ENCODE results near the gene CRYGS.
"Not testable (repeated sequence)": the region's sequence is repeated elsewhere in the genome, so short reads cannot be mapped to it uniquely, and the experiment has no call there.

The CRYGS gene

GRCh38 chr3:186552408-186553031 lies 8.3 kb upstream of the CRYGS start:
- Histone ChIP-seq H3K36me3 (ENCODE audit: control insufficient read depth, insufficient read depth, low read length) (peaks cover 80% of the 10 kb centered on the region), H3K4me3 (ENCODE audit: extremely low read depth, insufficient read depth, low read length, poor library complexity, severe bottlenecking) (no peak overlapping the region), H3K27ac (ENCODE audit: low read depth, low read length, severe bottlenecking) (no peak overlapping the region), H3K4me1 (ENCODE audit: control insufficient read depth, insufficient read depth, low read length, poor library complexity, severe bottlenecking) (no peaks in the 10 kb centered on the region), H3K9me3 (ENCODE audit: control insufficient read depth, low read length) (no peaks in the 10 kb centered on the region)
- 89 to 91% methylated on average over 4 to 5 of the region's 5 CpGs for WGBS, 2 experiments (ENCODE audit: insufficient coverage in 2 of 2)

GRCh38 chr3:186551387-186551786 lies 7.2 kb upstream of the CRYGS start:
- Histone ChIP-seq H3K36me3 (ENCODE audit: control insufficient read depth, insufficient read depth, low read length) (peaks cover 74% of the 10 kb centered on the region), H3K27ac (ENCODE audit: low read depth, low read length, severe bottlenecking) (no peak overlapping the region), H3K4me3 (ENCODE audit: extremely low read depth, insufficient read depth, low read length, poor library complexity, severe bottlenecking) (no peak overlapping the region), H3K9me3 (ENCODE audit: control insufficient read depth, low read length) (no peaks in the 10 kb centered on the region), H3K4me1 (ENCODE audit: control insufficient read depth, insufficient read depth, low read length, poor library complexity, severe bottlenecking) (no peaks in the 10 kb centered on the region)
- 98 to 100% methylated on average over 5 of the region's 6 CpGs for WGBS, 2 experiments (ENCODE audit: insufficient coverage in 2 of 2)

- H3K4me3 ChIP-seq (ENCODE audit: extremely low read depth, insufficient read depth, low read length, poor library complexity, severe bottlenecking): no peak overlapping the region
- WGBS, 2 experiments (ENCODE audit: insufficient coverage in 2 of 2): 100% methylated on average over 1 of the region's 3 CpGs
- H3K36me3 ChIP-seq (ENCODE audit: control insufficient read depth, insufficient read depth, low read length): peaks cover 58% of the 10 kb centered on the region
- H3K9me3 ChIP-seq (ENCODE audit: control insufficient read depth, low read length): no peaks in the 10 kb centered on the region
- H3K4me1 ChIP-seq (ENCODE audit: control insufficient read depth, insufficient read depth, low read length, poor library complexity, severe bottlenecking): no peaks in the 10 kb centered on the region
- H3K27ac ChIP-seq (ENCODE audit: low read depth, low read length, severe bottlenecking): no peak overlapping the region
Observed at GRCh38 chr3:186549497-186549896, 5.3 kb upstream of the CRYGS start.

- Histone ChIP-seq H3K27ac (ENCODE audit: low read depth, low read length, severe bottlenecking) (no peak overlapping the region), H3K9me3 (ENCODE audit: control insufficient read depth, low read length) (no peaks in the 10 kb centered on the region), H3K36me3 (ENCODE audit: control insufficient read depth, insufficient read depth, low read length) (no peaks in the 10 kb centered on the region), H3K4me3 (ENCODE audit: extremely low read depth, insufficient read depth, low read length, poor library complexity, severe bottlenecking) (no peak overlapping the region), H3K4me1 (ENCODE audit: control insufficient read depth, insufficient read depth, low read length, poor library complexity, severe bottlenecking) (peaks cover 12% of the 10 kb centered on the region)
- WGBS, 2 experiments (ENCODE audit: insufficient coverage in 2 of 2): 19 to 31% methylated on average over 1 of the region's 2 CpGs
Observed at GRCh38 chr3:186540835-186541226, 3.3 kb downstream of the CRYGS start.

GRCh38 chr3:186540221-186540834 lies 3.9 kb downstream of the CRYGS start:
- H3K4me3 ChIP-seq (ENCODE audit: extremely low read depth, insufficient read depth, low read length, poor library complexity, severe bottlenecking): no peak overlapping the region
- 15 to 18% methylated on average over 7 to 8 of the region's 8 CpGs for WGBS, 2 experiments (ENCODE audit: insufficient coverage in 2 of 2)
- no peak overlapping the region for H3K27ac ChIP-seq (ENCODE audit: low read depth, low read length, severe bottlenecking)

GRCh38 chr3:186538779-186539178 lies 5.4 kb downstream of the CRYGS start:
- no peaks in the 10 kb centered on the region for H3K9me3 ChIP-seq (ENCODE audit: control insufficient read depth, low read length)
- WGBS, 2 experiments (ENCODE audit: insufficient coverage in 2 of 2): 90 to 100% methylated on average over 2 of the region's 3 CpGs
- H3K27ac ChIP-seq (ENCODE audit: low read depth, low read length, severe bottlenecking): no peak overlapping the region
- H3K36me3 ChIP-seq (ENCODE audit: control insufficient read depth, insufficient read depth, low read length): no peaks in the 10 kb centered on the region
- H3K4me3 ChIP-seq (ENCODE audit: extremely low read depth, insufficient read depth, low read length, poor library complexity, severe bottlenecking): no peak overlapping the region
- peaks cover 15% of the 10 kb centered on the region for H3K4me1 ChIP-seq (ENCODE audit: control insufficient read depth, insufficient read depth, low read length, poor library complexity, severe bottlenecking)

More at GRCh38 chr3:186540221-186540834, 3.9 kb downstream of the CRYGS start:
- Histone ChIP-seq H3K4me1 (ENCODE audit: control insufficient read depth, insufficient read depth, low read length, poor library complexity, severe bottlenecking) (peaks cover 15% of the 10 kb centered on the region), H3K9me3 (ENCODE audit: control insufficient read depth, low read length) (no peaks in the 10 kb centered on the region), H3K36me3 (ENCODE audit: control insufficient read depth, insufficient read depth, low read length) (no peaks in the 10 kb centered on the region)

- no peak overlapping the region for H3K4me3 ChIP-seq (ENCODE audit: extremely low read depth, insufficient read depth, low read length, poor library complexity, severe bottlenecking)
- H3K36me3 ChIP-seq (ENCODE audit: control insufficient read depth, insufficient read depth, low read length): no peaks in the 10 kb centered on the region
- peaks cover 15% of the 10 kb centered on the region for H3K4me1 ChIP-seq (ENCODE audit: control insufficient read depth, insufficient read depth, low read length, poor library complexity, severe bottlenecking)
- H3K9me3 ChIP-seq (ENCODE audit: control insufficient read depth, low read length): no peaks in the 10 kb centered on the region
- H3K27ac ChIP-seq (ENCODE audit: low read depth, low read length, severe bottlenecking): no peak overlapping the region
Observed at GRCh38 chr3:186536883-186537844, 7.0 kb downstream of the CRYGS start.

GRCh38 chr3:186534113-186534669 lies 10.0 kb downstream of the CRYGS start:
- Histone ChIP-seq H3K4me1 (ENCODE audit: control insufficient read depth, insufficient read depth, low read length, poor library complexity, severe bottlenecking) (peaks cover 6% of the 10 kb centered on the region), H3K36me3 (ENCODE audit: control insufficient read depth, insufficient read depth, low read length) (no peaks in the 10 kb centered on the region), H3K27ac (ENCODE audit: low read depth, low read length, severe bottlenecking) (no peak overlapping the region), H3K4me3 (ENCODE audit: extremely low read depth, insufficient read depth, low read length, poor library complexity, severe bottlenecking) (no peak overlapping the region), H3K9me3 (ENCODE audit: control insufficient read depth, low read length) (no peaks in the 10 kb centered on the region)
- WGBS, 2 experiments (ENCODE audit: insufficient coverage in 2 of 2): 92 to 97% methylated on average over 4 to 5 of the region's 6 CpGs

GRCh38 chr3:186532598-186533072 lies 11.5 kb downstream of the CRYGS start:
- no peaks in the 10 kb centered on the region for H3K36me3 ChIP-seq (ENCODE audit: control insufficient read depth, insufficient read depth, low read length)
- no peaks in the 10 kb centered on the region for H3K9me3 ChIP-seq (ENCODE audit: control insufficient read depth, low read length)
- H3K4me1 ChIP-seq (ENCODE audit: control insufficient read depth, insufficient read depth, low read length, poor library complexity, severe bottlenecking): peaks cover 6% of the 10 kb centered on the region
- H3K4me3 ChIP-seq (ENCODE audit: extremely low read depth, insufficient read depth, low read length, poor library complexity, severe bottlenecking): no peak overlapping the region
- H3K27ac ChIP-seq (ENCODE audit: low read depth, low read length, severe bottlenecking): peak overlapping the region; percentile 70
- no CpG with 5 or more reads among the region's 1 CpG for WGBS, 2 experiments (ENCODE audit: insufficient coverage in 2 of 2)

- H3K9me3 ChIP-seq (ENCODE audit: control insufficient read depth, low read length); H3K27ac ChIP-seq (ENCODE audit: low read depth, low read length, severe bottlenecking); H3K4me3 ChIP-seq (ENCODE audit: extremely low read depth, insufficient read depth, low read length, poor library complexity, severe bottlenecking); H3K4me1 ChIP-seq (ENCODE audit: control insufficient read depth, insufficient read depth, low read length, poor library complexity, severe bottlenecking); H3K36me3 ChIP-seq (ENCODE audit: control insufficient read depth, insufficient read depth, low read length): not testable (repeated sequence)
- WGBS, 2 experiments (ENCODE audit: insufficient coverage in 2 of 2): 93% methylated on average over 2 of the region's 3 CpGs; no CpG with 5 or more reads in 1 of the 2 experiments
Observed at GRCh38 chr3:186531694-186532093, 12.5 kb downstream of the CRYGS start.
